HG03469 (cell line): ENCODE results near the gene GNAT3.

Experiments used
- ATAC-seq: cut with Tn5 transposase; IDR thresholded peaks from one replicate; pipeline ENCODE4 v1.9.1; 2021; ENCODE audit warnings: mild to moderate bottlenecking, moderate library complexity, moderate number of reproducible peaks; ENCODE audit not compliant: unreplicated experiment

GNAT3 gene

GRCh38 chr7:80511964-80512363 is at the start of gene GNAT3:
Gene GNAT3 (minus strand): TSS chr7:80512064. CDS start chr7:80511926, 138 bp downstream.
- no peak for ATAC-seq

GRCh38 chr7:80558116-80558515 is 46.3 kb upstream of the GNAT3 start:
- no peak for ATAC-seq

- ATAC-seq: no peak
These were observed 40.3 kb upstream of the GNAT3 start for GRCh38 chr7:80552031-80552694.

GRCh38 chr7:80550005-80550404 is 38.1 kb upstream of the GNAT3 start:
- ATAC-seq: no peak

- no peak for ATAC-seq
These were observed 37.1 kb upstream of the GNAT3 start for GRCh38 chr7:80548840-80549530.

- no peak for ATAC-seq
These were observed 30.5 kb upstream of the GNAT3 start for GRCh38 chr7:80542398-80542797.

- ATAC-seq: no peak
These were observed 29.0 kb upstream of the GNAT3 start for GRCh38 chr7:80540836-80541235.

- ATAC-seq: no peak
These were observed 25.2 kb upstream of the GNAT3 start for GRCh38 chr7:80537091-80537490.

- no peak for ATAC-seq
These were observed 24.6 kb upstream of the GNAT3 start for GRCh38 chr7:80536426-80536825.

- no peak for ATAC-seq
These were observed 21.4 kb upstream of the GNAT3 start for GRCh38 chr7:80533287-80533686.

GRCh38 chr7:80532153-80532552 is 20.3 kb upstream of the GNAT3 start:
- no peak for ATAC-seq

- ATAC-seq: no peak
These were observed 18.3 kb upstream of the GNAT3 start for GRCh38 chr7:80530136-80530535.

GRCh38 chr7:80529362-80529761 is 17.5 kb upstream of the GNAT3 start:
- ATAC-seq: no peak

- no peak for ATAC-seq
These were observed 16.8 kb upstream of the GNAT3 start for GRCh38 chr7:80528689-80529088.

GRCh38 chr7:80526472-80526871 is 14.6 kb upstream of the GNAT3 start:
- no peak for ATAC-seq

GRCh38 chr7:80524693-80525092 is 12.8 kb upstream of the GNAT3 start:
- ATAC-seq: no peak

GRCh38 chr7:80521809-80522208 is 9.9 kb upstream of the GNAT3 start:
- ATAC-seq: no peak

GRCh38 chr7:80520199-80520598 is 8.3 kb upstream of the GNAT3 start:
- ATAC-seq: no peak

- ATAC-seq: no peak
These were observed 5.5 kb upstream of the GNAT3 start for GRCh38 chr7:80517282-80517747.

GRCh38 chr7:80515298-80515697 is 3.4 kb upstream of the GNAT3 start:
- ATAC-seq: no peak

- no peak for ATAC-seq
These were observed 1.8 kb downstream of the GNAT3 start for GRCh38 chr7:80510021-80510420.

GRCh38 chr7:80508440-80508839 is 3.4 kb downstream of the GNAT3 start:
- no peak for ATAC-seq
